Measurements from ENCODE around the gene MAB21L4.

- no peak for TF ChIP-seq CTCF (IDR thresholded peaks at IDR 0.05; ENCODE audit: low read depth, low read length, poor library complexity, severe bottlenecking)
- no peak for TF ChIP-seq EZH2phosphoT487 (IDR thresholded peaks at IDR 0.05; ENCODE audit: borderline replicate concordance, low read length)
These were observed 23.3 kb upstream of the MAB21L4 start for GRCh38 chr2:240919161-240919781.

All from DOHH2 (cell line).